Tibial nerve (tissue), 4 donors: ENCODE results near the gene QPCTL. TPM values are rescaled to one million over a fixed set of nuclear protein-coding genes. Genes with fewer than 3 reads are reported as not detected.
"Not testable (repeated sequence)": the region's sequence is repeated elsewhere in the genome, so short reads cannot be mapped to it uniquely, and the experiment has no call there.

Experiments used
- DNase-seq, 2 donors: peaks; one replicate each; pipeline ENCODE4 v3.0.0-alpha.2; 2019; ENCODE audit warnings: low spot score in 2 of 2
- H3K27ac ChIP-seq, 4 donors: fragments of 200-600 bp; sonication (generic) in 3 of 4; one replicate each; pipeline ENCODE4 v1.5.1; 2017 to 2019; ENCODE audit warnings: mild to moderate bottlenecking in 1 of 4
- H3K27me3 ChIP-seq, 2 donors: fragments of 200-600 bp; sonication (generic) in 1 of 2; one replicate each; pipeline versions ENCODE4 v1.5.1 to v1.6.0; 2017 to 2019
- H3K36me3 ChIP-seq, 3 donors: fragments of 200-600 bp; sonication (generic); one replicate each; pipeline ENCODE4 v1.5.1; 2018 to 2019
- H3K4me1 ChIP-seq, 4 donors: fragments of 200-600 bp; sonication (generic) in 3 of 4; one replicate each; pipeline ENCODE4 v1.5.1; 2017 to 2019
- H3K4me3 ChIP-seq, 4 donors: fragments of 200-600 bp; sonication (generic) in 3 of 4; one replicate each; pipeline ENCODE4 v1.5.1; 2017 to 2019; ENCODE audit warnings: mild to moderate bottlenecking in 1 of 4, moderate library complexity in 1 of 4
- H3K9me3 ChIP-seq, 4 donors: fragments of 200-600 bp; sonication (generic) in 3 of 4; one replicate each; pipeline ENCODE4 v1.5.1; 2017 to 2019
- EP300 ChIP-seq, 2 donors: sonication (generic); formaldehyde crosslinking; IDR thresholded peaks; one replicate each; pipeline ENCODE4 v1.6.1; 2017; ENCODE audit warnings: antibody characterized with exemption in 2 of 2, mild to moderate bottlenecking in 1 of 2
- POLR2A ChIP-seq, 2 donors: fragments of 450-650 bp; IDR thresholded peaks; one replicate each; pipeline ENCODE4 v1.6.1; 2017; ENCODE audit warnings: antibody characterized with exemption in 2 of 2, mild to moderate bottlenecking in 2 of 2, moderate library complexity in 2 of 2
- WGBS, 2 donors: methylation state at CpG; one replicate each; pipeline ENCODE4 v1.1.5; 2018; 5-methylcytosine and 5-hydroxymethylcytosine counted together
- small RNA-seq: library from RNA; depleted of rRNA; stranded (forward); fragments of <200 nt; gene quantifications from one replicate; pipeline ENCODE3, GENCODE V24; 2016
- total RNA-seq, 4 donors: library from RNA; depleted of rRNA; stranded (reverse); fragments of >200 nt; gene quantifications; one replicate each; pipeline ENCODE4 v1.1.0, GENCODE V29; 2016
- TF ChIP-seq, protein P1 (sequence below), 5 experiments: fragments of 200-600 bp in 3 of 5; fragments of 450-650 bp in 2 of 5; sonication (generic) in 3 of 5; IDR thresholded peaks; one replicate each; pipeline ENCODE4 v1.5.1; 2016 to 2019; ENCODE audit warnings: antibody characterized with exemption in 5 of 5, mild to moderate bottlenecking in 3 of 5, moderate library complexity in 2 of 5

QPCTL gene
- total RNA-seq, 4 donors from 2014 or later: 5.9 to 13.2 (median 10.5) TPM

DNA sequence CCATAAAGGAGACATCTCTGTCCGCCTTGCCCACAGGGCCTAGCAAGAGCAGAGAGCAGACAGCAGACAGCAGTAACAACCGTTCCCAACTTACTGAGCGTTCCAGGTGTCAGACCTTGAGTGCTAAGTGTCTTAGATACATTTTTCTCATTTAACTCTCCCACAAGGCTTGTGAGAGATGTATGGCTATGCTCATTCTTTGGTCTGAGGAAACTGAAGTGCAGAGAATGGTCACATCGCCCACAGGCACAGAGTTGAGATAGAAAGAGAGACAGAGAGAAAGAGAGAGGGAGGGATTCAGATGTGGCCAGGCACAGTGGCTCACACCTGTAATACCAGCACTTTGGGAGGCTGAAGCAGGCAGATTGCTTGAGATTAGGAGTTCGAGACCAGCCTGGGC is 55.0 kb downstream of the QPCTL start:
- H3K9me3 ChIP-seq: no peaks in the 10 kb centered on the region
- H3K27me3 ChIP-seq: peaks cover 0 to 4% of the 10 kb centered on the region in 2 donors
- H3K36me3 ChIP-seq: no peaks in the 10 kb centered on the region
- no peak overlapping the region for H3K4me3 ChIP-seq
- no peak for DNase-seq
- H3K27ac ChIP-seq: no peak overlapping the region
- 84 to 86% methylated on average over 5 of the region's 5 CpGs for WGBS, 2 donors
- H3K4me1 ChIP-seq: no peaks in the 10 kb centered on the region
- TF ChIP-seq POLR2A (IDR thresholded peaks at IDR 0.05) (no peak), EP300 (IDR thresholded peaks at IDR 0.05) (no peak)

DNA sequence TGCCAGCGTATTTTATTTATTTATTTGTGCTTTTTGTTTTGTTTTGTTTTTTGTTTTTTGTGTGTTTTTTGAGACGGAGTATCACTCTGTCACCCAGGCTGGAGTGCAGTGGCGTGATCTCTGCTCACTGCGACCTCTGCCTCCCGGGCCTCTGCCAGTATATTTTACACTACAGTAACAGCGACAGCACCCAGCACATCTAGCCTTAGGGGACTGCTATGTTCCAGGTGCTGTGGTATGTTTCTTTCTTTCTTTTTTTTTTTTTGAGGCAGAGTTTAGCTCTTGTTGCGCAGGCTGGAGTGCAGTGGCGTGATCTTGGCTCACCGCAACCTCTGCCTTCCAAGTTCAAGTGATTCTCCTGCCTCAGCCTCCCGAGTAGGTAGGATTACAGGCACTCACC is 59.0 kb downstream of the QPCTL start:
- not testable (repeated sequence) for H3K27ac ChIP-seq, H3K27me3 ChIP-seq, H3K4me1 ChIP-seq, H3K4me3 ChIP-seq, H3K9me3 ChIP-seq, DNase-seq, H3K36me3 ChIP-seq
- 89 to 94% methylated on average over 10 of the region's 10 CpGs for WGBS, 2 donors

DNA sequence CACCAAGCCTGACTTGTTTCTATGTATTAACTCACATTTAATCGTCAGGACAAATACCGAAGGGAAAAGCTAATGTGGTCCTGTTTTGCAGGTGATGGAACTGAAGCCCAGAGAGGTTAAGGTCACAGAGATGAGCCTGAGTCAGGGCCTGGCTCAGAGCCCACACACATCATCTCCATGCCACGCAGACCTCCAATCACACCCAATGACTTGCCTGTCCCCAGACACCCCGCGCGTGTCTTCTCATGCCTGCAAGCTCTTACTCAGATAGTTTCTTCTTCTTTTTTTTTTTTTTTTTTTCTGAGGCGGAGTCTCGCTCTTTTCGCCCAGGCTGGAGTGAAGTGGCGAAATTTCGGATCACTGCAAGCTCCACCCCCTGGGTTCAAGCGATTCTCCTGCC is 60.2 kb downstream of the QPCTL start:
- Histone ChIP-seq H3K4me1 (no peaks in the 10 kb centered on the region), H3K4me3 (no peak overlapping the region), H3K9me3 (no peaks in the 10 kb centered on the region), H3K36me3 (no peaks in the 10 kb centered on the region), H3K27ac (no peak overlapping the region), H3K27me3 (no peaks in the 10 kb centered on the region)
- no peak for DNase-seq
- TF ChIP-seq, protein P1, sequence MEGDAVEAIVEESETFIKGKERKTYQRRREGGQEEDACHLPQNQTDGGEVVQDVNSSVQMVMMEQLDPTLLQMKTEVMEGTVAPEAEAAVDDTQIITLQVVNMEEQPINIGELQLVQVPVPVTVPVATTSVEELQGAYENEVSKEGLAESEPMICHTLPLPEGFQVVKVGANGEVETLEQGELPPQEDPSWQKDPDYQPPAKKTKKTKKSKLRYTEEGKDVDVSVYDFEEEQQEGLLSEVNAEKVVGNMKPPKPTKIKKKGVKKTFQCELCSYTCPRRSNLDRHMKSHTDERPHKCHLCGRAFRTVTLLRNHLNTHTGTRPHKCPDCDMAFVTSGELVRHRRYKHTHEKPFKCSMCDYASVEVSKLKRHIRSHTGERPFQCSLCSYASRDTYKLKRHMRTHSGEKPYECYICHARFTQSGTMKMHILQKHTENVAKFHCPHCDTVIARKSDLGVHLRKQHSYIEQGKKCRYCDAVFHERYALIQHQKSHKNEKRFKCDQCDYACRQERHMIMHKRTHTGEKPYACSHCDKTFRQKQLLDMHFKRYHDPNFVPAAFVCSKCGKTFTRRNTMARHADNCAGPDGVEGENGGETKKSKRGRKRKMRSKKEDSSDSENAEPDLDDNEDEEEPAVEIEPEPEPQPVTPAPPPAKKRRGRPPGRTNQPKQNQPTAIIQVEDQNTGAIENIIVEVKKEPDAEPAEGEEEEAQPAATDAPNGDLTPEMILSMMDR (IDR thresholded peaks at IDR 0.05): no peak
- TF ChIP-seq EP300 (IDR thresholded peaks at IDR 0.05) (no peak), POLR2A (IDR thresholded peaks at IDR 0.05) (no peak)
- 89 to 95% methylated on average over 12 of the region's 12 CpGs for WGBS, 2 donors

DNA sequence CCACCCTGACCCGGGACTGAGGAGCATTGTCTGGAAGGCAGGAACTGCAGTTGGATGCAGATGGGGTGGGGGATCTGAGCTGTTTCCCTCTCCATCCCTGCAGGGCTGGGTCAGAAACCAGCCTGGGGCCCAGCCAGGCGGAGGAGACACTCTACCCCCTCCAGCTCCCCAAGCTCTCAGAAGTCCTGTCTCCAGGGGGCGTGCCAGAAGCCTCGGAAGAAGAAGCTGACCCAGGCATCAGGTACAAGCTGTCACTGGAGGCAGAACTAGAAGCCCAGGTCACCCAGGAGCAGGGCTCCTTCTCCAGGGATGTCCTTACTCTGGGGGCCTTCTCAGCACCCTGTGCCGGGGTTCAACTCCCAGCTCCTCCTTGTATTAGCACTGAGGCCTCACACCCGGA is 61.1 kb downstream of the QPCTL start:
- H3K4me1 ChIP-seq: no peaks in the 10 kb centered on the region

More for the DNA sequence above, 61.1 kb downstream of the QPCTL start:
- H3K27ac ChIP-seq: no peak overlapping the region
- H3K4me3 ChIP-seq: no peak overlapping the region
- no peaks in the 10 kb centered on the region for H3K36me3 ChIP-seq
- no peak for TF ChIP-seq POLR2A (IDR thresholded peaks at IDR 0.05)
- TF ChIP-seq, protein P1 (IDR thresholded peaks at IDR 0.05): no peak
- TF ChIP-seq EP300 (IDR thresholded peaks at IDR 0.05): no peak
- 41 to 55% methylated on average over 4 to 6 of the region's 6 CpGs for WGBS, 2 donors
- DNase-seq: no peak
- no peaks in the 10 kb centered on the region for H3K9me3 ChIP-seq
- H3K27me3 ChIP-seq: no peaks in the 10 kb centered on the region

Small RNAs within 50 kb of the gene (small RNA-seq; reads per million reads assigned to genes)
- gene MIR642A: 0.38 reads per million
- gene RN7SL836P: not detected

Other genes with a start within 250 kb of the QPCTL start
- 1 to 10 TPM in 2 of 4 donors, under 1 TPM in 2; 0.60 to 4.9 (median 1.8) TPM for gene FOSB, start 224.7 kb upstream of the QPCTL start, total RNA-seq
- 1 to 10 TPM; 1.5 to 5.9 (median 3.5) TPM for gene RTN2, start 195.6 kb upstream of the QPCTL start, total RNA-seq
- 1 to 10 TPM in 1 of 4 donors, under 1 TPM in 2, not detected in 1; 0.39 to 5.0 (median 0.60) TPM for gene PPM1N, start 194.2 kb upstream of the QPCTL start, total RNA-seq
- gene VASP, start 185.2 kb upstream of the QPCTL start, total RNA-seq: 10 to 100 TPM; 39.1 to 74.4 (median 59.2) TPM
- 1 to 10 TPM; 4.8 to 6.7 (median 5.7) TPM for gene OPA3, start 107.9 kb upstream of the QPCTL start, total RNA-seq
- 10 to 100 TPM; 12.6 to 15.6 (median 13.8) TPM for gene GPR4, start 90.5 kb upstream of the QPCTL start, total RNA-seq
- 10 to 100 TPM; 21.0 to 57.1 (median 25.0) TPM for gene EML2, start 53.3 kb upstream of the QPCTL start, total RNA-seq
- gene GIPR, start 24.4 kb upstream of the QPCTL start, total RNA-seq: 1 to 10 TPM in 1 of 4 donors, under 1 TPM in 1, not detected in 2; 0.98 to 2.4 TPM
- gene SNRPD2, start 713 bp upstream of the QPCTL start, total RNA-seq: 100 to 1,000 TPM; 125 to 151 (median 137) TPM
- 10 to 100 TPM in 3 of 4 donors, 1 to 10 TPM in 1; 9.8 to 15.9 (median 13.7) TPM for gene FBXO46, start 38.2 kb downstream of the QPCTL start, total RNA-seq
- gene MEIOSIN, start 40.8 kb downstream of the QPCTL start, total RNA-seq: not detected
- 10 to 100 TPM; 21.0 to 31.0 (median 22.9) TPM for gene SIX5, start 76.6 kb downstream of the QPCTL start, total RNA-seq
- 10 to 100 TPM; 59.0 to 87.9 (median 77.4) TPM for gene DMPK, start 89.8 kb downstream of the QPCTL start, total RNA-seq
- 10 to 100 TPM; 28.4 to 75.0 (median 53.8) TPM for gene DMWD, start 100.2 kb downstream of the QPCTL start, total RNA-seq
- gene RSPH6A, start 122.6 kb downstream of the QPCTL start, total RNA-seq: under 1 TPM in 1 of 4 donors, not detected in 3; 0.30 TPM
- 10 to 100 TPM; 31.0 to 89.0 (median 57.4) TPM for gene SYMPK, start 170.5 kb downstream of the QPCTL start, total RNA-seq
- gene FOXA3, start 171.7 kb downstream of the QPCTL start, total RNA-seq: not detected
- 10 to 100 TPM; 16.4 to 33.3 (median 27.2) TPM for gene IRF2BP1, start 193.5 kb downstream of the QPCTL start, total RNA-seq
- gene MYPOP, start 209.9 kb downstream of the QPCTL start, total RNA-seq: 1 to 10 TPM; 3.6 to 9.0 (median 5.5) TPM
- gene NANOS2, start 222.1 kb downstream of the QPCTL start, total RNA-seq: not detected